SIG-M5 (cell line): ENCODE measurements around the gene NUP210.
"Not testable (repeated sequence)": the region's sequence is repeated elsewhere in the genome, so short reads cannot be mapped to it uniquely, and the experiment has no call there.

ENCODE experiments used
- DNase-seq: peaks from one replicate; lab custom pipeline; 2025; lab: John Stamatoyannopoulos, UW

The NUP210 gene

GRCh38 chr3:13406190-13406589, 13.9 kb downstream of the NUP210 start:
- no peak for DNase-seq

DNA sequence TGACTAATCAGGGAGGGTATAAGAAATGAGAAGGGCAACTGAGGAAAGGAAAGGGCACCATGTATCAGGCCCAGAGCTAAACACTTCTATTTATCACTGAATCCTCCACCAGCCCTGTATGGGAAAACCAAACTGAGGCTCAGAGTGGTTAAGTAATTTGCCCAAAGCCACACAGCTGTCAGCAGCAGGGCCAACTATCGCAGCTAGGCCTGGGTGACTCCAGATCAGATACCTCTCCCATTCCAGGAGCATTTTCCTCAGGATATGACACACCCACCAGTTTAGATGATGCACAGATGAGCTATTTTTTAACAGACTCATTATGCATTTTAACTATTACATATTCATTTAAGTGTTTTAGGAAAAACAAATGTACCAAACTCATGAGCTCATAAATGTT, 14.5 kb downstream of the NUP210 start:
- no peak for DNase-seq

GRCh38 chr3:13404626-13405452, 15.3 kb downstream of the NUP210 start:
- DNase-seq = no peak

DNA sequence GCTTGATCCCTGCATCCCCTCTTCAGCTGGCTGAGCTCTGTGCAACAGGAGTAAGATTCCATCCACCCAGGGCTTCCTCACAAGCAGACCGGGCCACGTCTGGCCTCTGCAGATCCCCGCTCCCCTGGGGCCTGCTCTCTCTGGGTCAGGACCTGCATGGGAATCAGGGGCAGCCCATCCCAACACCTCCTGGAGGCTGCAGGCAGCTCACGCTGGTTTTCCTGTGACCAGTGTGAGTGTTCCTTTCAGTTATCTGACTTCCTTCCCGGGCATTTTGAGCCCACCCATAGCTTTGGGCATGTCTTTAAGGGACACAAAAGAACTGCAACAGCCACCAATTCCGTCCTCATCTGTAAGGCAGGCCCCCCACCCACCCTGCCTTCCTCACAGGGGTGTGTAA, 16.3 kb downstream of the NUP210 start:
- no peak for DNase-seq

DNA sequence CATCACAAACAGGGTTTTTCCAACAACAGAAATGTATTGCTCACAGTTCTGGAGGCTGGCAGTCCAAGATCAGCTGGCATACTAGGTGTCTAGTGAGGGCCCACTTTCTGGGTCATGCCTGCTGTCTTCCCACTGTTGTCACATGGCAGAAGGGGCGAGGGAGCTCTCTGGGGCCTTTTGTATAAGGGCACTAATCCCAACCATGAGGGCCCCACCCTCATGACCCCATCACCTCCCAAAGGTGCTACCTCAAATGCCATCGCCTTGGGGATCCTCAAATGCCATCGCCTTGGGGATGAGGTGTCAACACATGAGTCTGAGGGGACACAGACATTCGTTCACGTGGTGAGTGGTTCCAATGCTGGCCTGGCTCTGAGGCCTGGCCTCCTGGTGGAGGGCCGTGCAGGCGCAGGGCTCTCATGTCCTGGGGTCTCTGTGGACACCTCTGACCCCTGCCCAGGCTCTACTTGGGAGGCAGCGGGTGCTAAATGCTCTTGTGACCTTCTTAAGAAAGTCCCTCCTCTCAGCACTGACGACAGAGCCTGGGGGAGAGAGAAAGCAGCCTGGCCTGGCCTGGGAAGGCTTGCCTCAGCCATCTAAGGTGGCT, 16.8 kb downstream of the NUP210 start:
- no peak for DNase-seq

DNA sequence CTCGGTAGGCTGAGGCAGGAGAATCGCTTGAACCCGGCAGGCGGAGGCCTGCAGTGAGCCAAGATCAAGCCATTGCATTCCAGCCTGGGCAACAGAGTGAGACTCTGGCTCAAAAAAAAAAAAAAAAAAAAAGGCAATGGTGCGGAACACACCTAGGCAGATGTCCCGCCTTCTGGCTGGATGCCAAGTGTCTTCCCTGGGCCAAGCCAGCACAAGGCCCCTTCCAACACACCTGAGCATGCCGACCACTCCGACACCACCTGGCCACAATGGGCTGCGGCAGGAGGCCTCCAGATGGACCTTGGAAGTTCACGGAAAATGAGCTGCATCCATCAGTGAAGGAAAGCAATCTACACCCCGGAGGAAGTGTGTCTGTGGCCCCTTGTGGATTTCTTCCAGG, 19.0 kb downstream of the NUP210 start:
- DNase-seq = no peak

DNA sequence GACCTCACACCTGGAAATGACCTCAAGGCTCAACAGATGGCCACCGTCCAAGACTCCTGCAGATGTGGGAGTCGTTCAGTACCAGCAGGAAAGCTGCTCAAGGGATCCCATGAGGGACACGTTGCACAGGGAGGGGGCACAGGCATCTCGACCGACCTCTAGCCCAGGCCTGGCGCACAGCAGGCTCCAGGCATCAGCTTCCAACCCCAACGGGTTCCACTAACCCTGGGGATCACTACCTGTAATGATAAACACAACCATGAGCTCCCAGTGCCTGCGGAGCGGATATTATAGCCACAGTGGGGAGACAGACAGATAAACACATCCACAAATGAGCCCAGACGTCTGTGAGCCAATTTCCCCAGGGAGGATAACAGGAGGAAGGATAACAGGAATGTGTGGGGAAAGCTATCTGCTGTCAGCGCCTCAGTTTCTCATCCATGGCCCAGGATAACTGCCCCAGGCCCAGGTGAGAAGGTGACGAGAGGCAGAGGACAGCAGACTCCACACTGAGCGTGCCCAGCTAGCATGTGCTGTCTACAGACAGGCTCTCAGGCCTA, 19.9 kb downstream of the NUP210 start:
- no peak for DNase-seq

DNA sequence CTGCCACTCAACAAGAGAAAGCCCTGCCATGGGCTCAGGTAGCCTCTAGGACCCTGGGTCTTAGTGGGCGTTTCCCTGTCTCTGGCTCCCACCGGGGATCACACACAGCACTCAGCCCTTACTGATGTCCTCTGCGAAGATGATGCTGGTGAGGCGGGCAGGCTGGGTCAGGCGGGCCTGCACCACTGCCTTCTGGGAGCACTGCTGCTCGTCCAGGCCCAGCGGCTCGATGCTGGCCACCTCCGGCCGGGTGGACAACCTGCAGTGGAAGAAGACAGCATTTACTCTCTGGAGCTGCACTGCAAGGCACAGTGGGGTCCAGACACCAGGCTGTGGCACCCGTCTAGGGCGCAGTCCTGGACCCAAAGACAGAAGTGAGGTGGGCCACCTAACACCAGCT, 20.5 kb downstream of the NUP210 start:
- DNase-seq = no peak

DNA sequence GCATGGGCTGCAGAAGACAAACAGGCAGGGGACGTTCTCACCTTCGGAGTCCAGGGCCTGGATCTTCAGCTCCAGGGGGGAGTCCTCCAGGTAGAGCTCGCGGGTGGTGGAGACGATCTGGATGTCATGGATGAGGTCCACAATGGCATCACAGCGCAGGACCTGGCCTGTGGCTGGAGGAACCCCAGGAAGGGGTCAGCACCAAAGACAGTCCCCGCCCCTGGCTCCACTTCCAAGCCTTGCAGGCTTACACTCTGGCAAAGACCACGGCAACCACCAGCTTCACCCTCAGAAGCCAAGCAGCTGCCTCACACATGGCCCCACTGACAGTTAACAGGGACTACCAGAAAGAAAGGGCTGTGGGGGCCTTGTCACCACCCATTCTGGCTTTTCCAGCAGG, 22.8 kb downstream of the NUP210 start:
- no peak for DNase-seq

GRCh38 chr3:13394363-13394762, 25.8 kb downstream of the NUP210 start:
- no peak for DNase-seq

DNA sequence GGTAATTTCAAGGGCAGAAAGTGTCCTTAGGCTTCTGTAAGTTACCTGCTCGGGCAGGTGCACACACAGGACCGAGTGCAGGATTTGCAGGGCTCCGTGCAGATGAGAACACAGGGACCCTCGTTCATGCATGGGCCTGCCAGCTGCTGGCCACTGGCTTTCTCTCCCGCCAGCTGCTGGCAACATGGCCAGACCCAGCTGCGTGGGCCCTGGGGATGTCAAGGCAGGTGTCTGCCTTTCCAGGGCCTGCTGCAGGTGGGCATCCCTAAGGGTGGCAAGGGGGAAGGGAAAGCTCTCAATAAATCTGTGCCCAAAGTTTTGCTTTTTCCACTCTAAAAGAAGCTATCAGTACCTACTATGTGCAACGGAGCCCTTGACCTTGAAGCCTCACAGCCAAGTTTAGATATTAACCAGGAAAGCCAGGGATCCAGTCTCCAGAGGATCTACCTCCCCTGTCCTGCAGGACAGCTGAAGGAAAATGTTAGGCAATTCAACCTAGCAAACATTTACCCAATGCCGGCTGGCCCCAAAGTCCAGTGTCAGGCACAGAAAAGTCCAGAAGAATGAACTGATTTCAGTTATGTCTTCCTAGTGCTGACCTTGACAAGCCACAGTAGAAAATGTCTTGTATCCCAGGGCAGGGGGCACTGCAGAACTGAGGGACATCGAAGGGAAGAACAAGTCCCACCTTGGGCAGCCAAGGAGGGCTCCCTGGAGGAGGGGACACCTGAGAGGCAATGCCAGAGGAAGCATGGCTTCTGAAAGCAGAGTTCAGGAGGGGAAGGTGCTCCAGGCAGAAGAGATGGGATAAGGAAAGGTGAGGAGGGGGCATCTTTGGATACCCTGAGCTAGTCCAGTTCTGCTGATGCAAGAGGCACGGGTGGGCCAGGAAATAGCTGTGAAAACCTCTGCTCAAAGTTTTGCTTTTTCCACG, 26.4 kb downstream of the NUP210 start:
- no peak for DNase-seq

- no peak for DNase-seq
Observed at GRCh38 chr3:13391308-13391707, 28.8 kb downstream of the NUP210 start.

DNA sequence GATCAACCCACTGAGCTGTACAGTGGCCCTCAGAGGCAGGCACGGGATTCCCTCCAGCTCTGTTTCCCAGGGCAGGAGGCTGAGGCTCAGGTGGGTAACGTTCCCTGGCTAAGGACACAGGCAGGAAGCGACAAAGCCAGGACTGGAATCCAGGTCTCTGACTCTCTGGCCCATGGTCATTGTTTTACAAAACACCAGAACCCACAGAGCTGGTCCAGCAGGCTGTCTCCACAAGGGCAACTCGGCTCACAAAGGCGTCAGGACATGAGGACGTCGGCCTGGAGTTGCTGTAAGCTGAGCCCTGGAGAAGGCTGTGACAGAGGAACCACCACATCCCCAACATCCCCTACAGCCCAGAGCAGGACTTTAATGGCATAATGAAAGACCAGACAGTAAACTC, 30.7 kb downstream of the NUP210 start:
- no peak for DNase-seq

- no peak for DNase-seq
Observed at GRCh38 chr3:13388816-13389215, 31.3 kb downstream of the NUP210 start.

DNA sequence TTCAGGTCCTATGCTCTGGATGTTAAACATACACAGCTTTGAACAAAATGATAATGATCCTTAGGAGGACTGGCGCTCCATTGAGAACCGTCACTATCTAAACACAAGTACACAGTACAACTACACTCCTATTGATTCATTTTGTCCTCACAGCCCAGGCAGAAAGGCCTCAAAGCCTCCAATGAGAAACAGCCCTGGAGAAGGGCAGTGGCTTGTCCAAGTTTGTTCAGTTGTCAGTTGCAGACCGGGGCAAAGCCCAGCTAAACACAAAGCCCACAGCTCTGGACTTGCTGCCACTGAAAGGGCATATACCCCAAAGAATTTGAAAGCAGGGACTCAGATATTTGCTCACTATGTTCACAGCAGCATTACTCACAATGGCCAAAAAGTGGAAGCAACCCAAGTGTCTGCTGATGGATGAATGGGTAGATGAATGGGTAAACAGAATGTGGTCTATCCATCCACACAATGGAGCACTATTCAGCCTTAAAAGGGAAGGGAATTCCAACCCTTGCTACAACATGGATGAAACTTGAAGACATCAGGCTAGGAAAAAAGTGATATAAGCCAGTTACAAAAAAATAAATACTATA, 34.7 kb downstream of the NUP210 start:
- no peak for DNase-seq

DNA sequence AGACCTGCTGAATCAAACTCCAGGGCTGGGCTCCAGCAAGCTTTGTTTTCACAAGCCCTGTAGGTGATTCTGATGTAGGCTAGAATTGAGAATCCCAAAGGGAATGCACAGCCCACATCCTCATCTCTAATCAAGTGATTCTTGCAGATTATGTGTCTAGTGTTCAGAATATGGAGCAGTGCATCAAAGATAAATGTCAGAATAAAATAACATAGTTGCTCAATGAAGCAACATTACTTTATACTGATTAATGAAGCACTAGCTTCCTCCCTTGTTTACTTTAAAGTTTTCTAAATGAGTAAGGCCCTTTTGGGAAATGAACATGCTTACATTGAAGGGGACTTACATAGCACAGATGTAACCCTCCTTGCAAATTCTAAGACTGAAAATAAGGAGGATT, 39.2 kb downstream of the NUP210 start:
- no peak for DNase-seq

GRCh38 chr3:13379201-13379830, 40.8 kb downstream of the NUP210 start:
- DNase-seq = no peak

DNA sequence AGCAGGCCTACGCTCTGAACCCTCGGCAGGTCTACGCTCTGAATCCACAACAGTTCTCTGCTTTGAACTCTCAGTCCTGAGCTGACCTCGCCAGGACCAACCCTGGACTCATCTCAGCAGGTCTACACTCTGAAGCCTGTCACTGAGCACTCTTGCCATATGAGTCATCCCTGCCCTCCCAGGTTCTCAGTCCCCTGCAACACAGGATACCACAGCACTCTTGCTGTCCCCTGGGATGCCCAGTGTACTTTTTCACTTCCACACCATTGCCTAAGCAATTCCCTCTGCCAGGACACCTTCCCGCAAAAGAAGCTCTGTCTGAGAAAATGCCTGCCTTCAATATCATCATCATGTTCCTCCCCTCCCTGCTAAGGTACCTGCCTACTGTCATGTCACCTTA, 42.0 kb downstream of the NUP210 start:
- no peak for DNase-seq

DNA sequence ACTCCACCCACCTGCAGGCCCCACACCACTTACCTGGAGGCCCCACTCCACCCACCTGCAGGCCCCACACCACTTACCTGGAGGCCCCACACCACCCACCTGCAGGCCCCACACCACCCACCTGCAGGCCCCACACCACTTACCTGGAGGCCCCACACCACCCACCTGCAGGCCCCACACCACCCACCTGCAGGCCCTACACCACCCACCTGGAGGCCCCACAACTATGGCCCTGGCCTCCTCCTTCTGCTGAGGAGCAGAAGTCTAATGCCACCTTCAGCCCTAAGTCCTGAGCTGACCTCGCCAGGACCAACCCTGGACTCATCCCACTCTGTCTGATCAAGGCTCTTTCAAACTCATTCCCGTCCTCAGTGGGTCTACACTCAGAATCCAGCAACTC, 42.4 kb downstream of the NUP210 start:
- not testable (repeated sequence) for DNase-seq

- no peak for DNase-seq
Observed at GRCh38 chr3:13377021-13377420, 43.1 kb downstream of the NUP210 start.

GRCh38 chr3:13376091-13376490, 44.0 kb downstream of the NUP210 start:
- no peak for DNase-seq

GRCh38 chr3:13375464-13375863, 44.7 kb downstream of the NUP210 start:
- no peak for DNase-seq
